SKM-1 (cell line): ENCODE measurements around the gene INHBB.

Experiments
- DNase-seq: peaks from one replicate; lab custom pipeline; 2025; ENCODE audit not compliant: unreplicated experiment; lab: John Stamatoyannopoulos, UW

The INHBB gene

DNA sequence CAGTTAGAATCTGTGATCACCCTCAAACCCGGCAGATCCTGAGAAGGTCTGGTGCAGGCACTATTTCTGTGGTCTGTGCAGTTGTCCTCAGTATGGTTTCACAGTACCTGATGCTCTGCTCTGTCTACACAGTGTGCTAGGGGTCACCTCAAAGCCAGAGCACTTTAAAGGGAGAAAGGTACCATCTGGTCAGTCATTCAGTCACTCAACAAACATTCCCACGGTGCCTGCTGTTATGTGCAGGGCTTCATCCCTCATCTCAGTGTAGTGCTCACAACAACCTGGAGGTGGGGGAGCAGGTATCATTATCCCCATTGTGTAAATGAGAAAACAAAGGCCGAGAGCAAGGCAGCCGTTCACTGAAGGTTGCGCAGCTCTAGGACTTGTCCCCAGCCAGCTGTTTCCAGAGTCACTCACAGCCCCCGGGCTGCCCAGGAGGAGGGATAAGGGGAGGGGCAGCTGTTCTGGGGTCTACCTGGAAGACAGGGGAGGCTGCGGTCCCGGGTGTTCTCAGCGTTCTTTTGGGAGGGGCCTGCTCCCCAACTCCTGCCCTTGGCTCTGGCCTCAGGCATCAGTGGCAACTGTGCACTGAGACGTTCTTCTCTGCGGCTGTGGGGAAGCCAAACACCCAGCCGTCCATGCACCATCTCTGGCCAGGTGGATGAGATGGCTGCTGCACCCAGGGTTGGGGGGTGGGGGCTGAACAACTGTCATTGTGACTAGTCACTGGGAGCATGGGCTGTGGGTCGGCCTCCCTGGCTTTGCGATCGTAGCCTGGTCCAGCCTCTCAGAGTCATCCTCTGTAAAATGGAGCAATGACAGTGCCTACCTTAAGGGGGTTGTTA is 9.2 kb downstream of the INHBB start:
- no peak for DNase-seq

DNA sequence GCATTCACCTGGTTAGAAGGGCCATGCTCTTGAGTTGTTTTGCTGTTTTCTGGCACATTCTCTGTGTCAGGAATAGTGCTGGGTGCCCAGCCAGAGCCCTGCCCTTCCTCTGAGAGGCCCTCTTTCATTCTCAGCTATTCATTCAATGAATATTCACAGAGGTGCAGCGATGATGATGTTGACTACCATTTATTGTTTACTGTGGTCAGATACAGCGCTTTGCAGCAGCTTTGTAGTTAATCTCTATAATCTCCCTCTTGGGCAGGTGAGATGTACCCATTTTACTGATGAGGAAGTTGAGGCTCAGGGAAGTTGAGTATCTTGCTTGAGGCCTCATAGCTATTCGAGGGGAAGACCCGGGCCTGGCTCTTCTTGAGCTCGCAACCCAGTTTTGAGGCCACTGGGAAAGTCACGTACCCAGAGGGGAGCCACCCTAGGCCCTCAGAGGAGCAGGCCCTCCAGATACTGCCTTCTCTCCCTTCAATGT is 9.9 kb downstream of the INHBB start:
- DNase-seq = no peak

DNA sequence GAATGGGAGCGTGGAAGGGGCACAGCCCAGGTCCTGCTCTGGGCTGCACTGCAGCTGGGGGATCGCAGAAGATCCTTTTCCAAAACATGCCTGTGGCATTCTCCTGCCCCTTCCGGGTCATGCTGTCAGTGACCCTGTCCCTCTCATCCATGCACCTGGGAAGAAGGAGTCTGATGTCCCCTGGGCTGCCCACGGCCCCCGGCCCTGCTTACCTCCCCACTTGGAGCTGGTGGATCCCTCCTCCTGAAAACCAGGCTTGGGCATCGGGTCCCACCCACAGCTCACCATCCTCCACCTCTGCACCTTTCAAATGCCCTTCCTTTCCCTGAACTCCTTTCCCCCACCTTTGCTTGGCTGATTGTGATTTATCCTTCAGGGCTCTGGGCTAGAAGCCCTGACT is 11.8 kb downstream of the INHBB start:
- no peak for DNase-seq

GRCh38 chr2:120358734-120359465 is 13.0 kb downstream of the INHBB start:
- DNase-seq = no peak

- DNase-seq = no peak
Measured at GRCh38 chr2:120360307-120360855, 14.4 kb downstream of the INHBB start.

GRCh38 chr2:120362926-120363325 is 17.0 kb downstream of the INHBB start:
- DNase-seq = no peak

DNA sequence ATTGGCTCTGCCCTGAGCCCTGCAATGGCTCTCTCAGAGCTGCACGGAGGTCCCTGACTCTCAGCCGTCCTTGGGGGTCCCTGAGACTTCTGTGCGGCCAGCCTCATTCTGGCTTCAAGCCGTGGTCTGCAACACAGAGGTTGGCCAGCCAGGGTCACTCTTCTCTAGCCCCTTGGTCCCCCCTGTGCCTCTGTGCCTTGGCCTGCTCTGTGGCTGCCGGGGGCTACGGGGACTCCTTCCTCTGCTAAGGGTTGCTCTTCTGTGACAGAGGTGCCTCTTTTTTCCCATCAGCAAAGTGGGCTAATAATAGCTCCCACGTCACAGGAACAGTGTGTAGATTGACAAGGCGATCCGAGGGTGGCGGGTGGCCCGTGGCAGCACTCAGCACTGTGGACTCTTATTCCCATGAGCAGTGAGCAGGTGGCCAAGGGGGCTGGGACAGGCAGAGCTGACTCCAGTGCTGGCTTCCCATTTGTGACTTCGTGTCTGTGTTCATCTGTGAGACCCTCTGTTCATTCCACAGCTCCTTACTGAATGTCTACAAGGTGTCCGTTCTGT is 19.4 kb downstream of the INHBB start:
- DNase-seq = no peak

GRCh38 chr2:120366698-120367097 is 20.8 kb downstream of the INHBB start:
- DNase-seq = no peak

- DNase-seq = no peak
Measured at GRCh38 chr2:120367221-120367620, 21.3 kb downstream of the INHBB start.

DNA sequence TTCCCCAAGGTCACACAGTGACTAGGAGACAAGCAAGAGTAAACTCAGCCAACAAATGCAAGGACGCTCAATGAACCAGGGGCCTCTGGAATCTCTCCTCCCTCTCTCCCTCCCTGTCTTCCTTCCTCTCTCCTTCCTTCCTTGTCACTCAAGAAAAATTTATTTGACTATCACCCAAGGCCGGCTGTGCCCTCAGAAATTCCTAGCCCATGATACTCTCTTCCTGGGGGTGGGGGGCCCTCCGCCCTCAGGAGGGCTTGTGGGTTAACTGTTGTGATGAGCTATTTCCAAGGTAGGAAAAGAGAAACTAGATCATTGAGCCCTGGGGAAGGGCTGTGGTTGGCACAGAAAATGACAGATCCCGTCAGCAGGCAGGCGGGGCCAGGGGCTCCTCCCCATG is 21.7 kb downstream of the INHBB start:
- no peak for DNase-seq

GRCh38 chr2:120368086-120368485 is 22.1 kb downstream of the INHBB start:
- no peak for DNase-seq

- DNase-seq = no peak
Measured at GRCh38 chr2:120369250-120369649, 23.3 kb downstream of the INHBB start.

DNA sequence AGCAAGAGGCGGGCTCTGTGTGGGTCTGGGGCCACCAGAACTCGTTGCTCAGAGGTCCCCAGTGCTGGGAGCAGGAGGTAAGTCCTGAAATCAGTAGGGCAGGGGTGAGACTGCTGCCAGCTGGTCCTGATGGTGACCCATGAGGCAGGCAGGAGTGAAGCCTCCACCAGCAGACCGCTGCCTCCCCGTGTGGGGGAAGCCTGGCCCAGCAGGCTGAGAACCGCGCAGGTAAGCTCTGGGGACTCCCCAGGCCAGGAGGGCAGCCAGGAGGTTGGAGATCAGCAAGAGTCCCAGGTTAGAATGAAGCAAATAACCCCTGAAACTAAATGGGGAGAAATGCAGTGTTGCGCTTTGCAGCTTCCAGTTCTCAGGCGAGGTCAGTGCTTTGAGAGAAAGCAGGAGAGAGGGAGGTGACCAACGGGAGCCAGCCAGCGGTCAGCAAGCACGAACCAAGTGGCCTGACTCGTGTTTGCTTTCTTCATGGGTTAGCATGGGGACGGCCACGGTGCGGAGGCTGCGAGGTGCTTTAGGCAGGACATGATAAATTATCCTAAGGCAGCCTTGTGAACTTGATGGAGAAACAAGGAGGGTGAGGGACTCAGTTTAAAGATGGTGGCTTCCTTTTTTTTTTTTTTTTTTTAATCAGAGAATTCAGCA is 26.2 kb downstream of the INHBB start:
- no peak for DNase-seq

DNA sequence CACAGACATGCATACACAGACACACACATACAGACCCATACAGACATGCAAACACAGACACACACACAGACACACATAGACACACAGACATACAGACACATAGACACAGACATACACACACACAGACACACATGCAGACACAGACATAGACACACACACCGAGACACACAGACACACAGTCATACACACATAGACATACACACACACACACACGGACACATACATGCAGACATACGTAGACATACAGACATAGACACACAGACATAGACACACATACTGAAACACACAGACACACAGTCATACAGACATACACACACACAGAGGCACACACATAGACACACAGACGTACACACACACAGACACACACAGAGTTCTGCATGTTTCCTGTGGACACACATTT is 26.9 kb downstream of the INHBB start:
- no peak for DNase-seq

DNA sequence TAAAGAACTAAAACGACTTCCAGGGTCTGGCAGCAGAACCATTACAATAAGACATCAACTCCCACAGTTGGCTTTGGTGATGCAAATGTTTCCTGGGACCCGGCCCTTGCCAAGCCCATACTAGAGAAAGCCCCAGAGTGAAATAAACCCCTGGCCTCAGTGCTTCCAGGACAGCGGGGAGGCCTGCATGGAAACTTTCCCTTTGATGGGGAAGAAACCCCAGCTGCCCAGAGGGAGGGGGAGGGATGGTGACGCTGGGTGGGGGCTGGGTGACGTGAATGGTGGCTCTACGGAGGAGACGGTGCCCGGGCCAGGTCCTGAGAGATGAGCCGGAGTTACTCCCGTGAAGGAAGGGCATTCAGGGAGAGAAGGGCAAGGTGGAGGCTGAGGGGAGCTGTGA is 27.5 kb downstream of the INHBB start:
- DNase-seq = no peak

DNA sequence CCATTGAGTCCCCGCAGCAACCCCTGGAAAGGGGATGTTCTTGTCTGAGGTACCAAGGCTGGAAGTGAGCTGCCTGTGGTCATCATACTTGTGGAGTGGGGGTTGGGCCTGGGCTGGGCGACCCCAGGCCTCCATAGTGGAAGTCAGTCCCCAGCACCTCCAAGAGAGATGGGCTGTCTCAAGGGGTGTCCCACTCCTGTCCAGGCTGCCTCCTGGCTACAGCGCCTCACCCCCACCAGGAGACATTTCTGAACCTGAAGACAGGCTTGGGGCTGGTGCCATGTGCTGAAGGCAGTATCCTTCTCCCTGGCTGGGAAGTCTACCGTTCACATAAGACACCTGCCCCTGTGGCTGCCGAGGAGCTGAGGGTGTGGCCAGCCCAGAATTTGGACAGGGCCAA is 28.9 kb downstream of the INHBB start:
- DNase-seq = no peak

GRCh38 chr2:120375251-120376020 is 29.5 kb downstream of the INHBB start:
- DNase-seq = no peak

- no peak for DNase-seq
Measured at GRCh38 chr2:120376101-120376500, 30.2 kb downstream of the INHBB start.

DNA sequence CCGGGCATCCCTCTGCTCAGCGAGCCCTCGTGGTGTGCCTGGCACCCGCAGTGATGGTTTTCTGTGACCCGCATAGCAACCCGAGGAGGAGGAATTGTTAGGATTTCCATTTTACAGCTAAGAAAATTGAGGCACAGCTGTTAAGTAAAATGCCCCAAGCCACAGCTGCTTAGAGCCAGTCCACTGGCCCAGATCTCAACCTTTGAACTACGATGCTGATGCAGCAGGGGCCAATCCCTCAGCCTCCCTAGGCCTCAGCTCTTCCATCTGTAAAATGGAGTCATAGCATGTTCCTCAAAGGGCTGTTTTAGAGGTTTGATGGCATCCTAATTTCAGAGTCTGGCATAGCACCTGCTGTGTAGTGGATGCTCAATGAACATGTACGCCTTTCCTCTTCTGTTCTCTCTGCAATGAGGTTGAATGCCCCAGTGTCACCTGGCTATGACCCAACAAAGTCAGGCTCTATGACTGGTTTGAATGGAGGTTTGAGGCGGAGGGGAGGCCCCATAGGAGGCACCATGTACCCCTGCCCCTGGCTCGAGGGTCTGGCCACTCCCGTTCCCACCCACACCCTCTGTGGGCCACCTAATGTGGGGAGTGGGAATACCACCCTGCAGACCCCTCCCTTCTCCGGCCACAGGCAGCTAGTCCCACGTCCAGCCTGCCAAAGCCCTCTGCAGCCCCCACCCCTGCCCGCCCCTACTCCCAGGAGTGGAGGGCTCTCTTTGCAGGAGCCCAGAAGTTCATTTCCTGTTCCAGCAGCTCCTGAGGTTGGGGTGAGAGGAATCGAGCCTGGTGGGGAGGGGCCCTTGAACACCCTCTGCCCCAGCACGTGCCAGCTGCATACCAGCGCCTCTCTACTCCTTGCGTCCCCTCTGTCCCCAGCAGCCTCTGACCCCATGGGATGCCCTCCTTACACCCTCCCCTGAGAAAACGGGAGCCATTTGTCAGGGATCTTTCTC is 31.0 kb downstream of the INHBB start:
- DNase-seq = no peak
